HG03439 (cell line): Measurements from ENCODE around the gene ERRFI1.

Experiments
- ATAC-seq: cut with Tn5 transposase; IDR thresholded peaks from one replicate; pipeline ENCODE4 v1.9.1; 2021; ENCODE audit warnings: mild to moderate bottlenecking, moderate library complexity; ENCODE audit not compliant: unreplicated experiment

The ERRFI1 gene

GRCh38 chr1:8047112-8047511, 21.0 kb upstream of the ERRFI1 start:
- no peak for ATAC-seq

GRCh38 chr1:8046391-8046790, 20.3 kb upstream of the ERRFI1 start:
- no peak for ATAC-seq

DNA sequence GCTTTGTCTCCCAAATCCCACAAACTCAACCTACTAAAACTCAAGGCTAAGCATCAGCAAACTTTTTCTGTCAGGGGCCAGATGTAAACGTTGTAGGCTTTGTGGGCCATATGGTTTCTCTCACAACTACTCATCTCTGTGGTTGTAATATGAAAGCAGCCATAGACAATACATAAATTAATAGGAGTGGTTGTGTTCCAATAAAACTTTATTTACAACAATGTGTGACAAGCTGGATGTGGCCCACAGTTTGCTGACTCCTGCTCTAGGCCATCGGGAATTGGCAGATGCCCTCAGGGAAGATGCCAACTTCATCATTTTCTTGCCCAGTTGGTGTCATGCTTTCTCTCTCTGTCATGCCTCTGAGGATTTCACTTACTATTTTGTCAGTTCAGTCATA, 17.5 kb upstream of the ERRFI1 start:
- ATAC-seq, result no peak

- ATAC-seq, result no peak
Observed at GRCh38 chr1:8042134-8042533, 16.0 kb upstream of the ERRFI1 start.

DNA sequence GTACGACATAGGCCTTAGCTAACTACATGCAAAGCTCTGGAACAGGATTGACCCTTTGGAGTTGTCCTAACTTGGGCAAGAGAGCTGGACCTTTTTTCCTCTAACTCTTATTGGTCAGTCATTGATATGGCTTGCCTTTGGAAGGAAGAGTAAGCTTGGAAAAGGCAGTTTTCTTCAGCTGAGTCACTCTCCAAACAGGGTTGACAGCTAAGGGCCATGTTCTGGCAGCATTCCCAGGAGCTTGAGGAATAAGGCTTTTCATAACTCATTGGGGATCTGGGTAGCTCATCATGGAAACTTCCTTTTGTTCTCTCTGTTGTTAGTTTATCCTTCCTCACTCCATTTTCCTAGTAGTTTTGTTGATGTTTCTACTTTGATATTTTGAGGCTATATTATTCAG, 14.5 kb upstream of the ERRFI1 start:
- no peak for ATAC-seq

GRCh38 chr1:8039071-8039470, 13.0 kb upstream of the ERRFI1 start:
- no peak for ATAC-seq

DNA sequence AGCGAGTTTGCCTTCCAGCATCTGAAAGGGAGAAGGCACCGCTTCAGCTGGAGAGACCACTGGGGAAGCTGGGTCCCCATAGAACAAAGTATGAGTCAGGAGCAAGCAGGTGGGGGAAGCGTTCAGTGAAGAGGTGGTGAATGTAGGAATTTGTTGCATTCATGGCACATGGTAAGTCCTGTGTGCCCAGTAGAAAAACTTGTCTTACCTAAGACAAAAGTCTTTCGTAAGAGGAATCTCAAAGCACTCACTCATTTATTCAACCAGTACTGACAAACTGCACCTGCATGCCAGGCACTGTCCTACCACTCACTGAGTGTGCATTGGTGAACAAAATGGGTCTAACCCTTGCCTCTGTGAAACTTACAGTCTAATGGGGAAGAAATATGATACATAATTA, 9.2 kb upstream of the ERRFI1 start:
- no peak for ATAC-seq

- ATAC-seq, result no peak
Observed at GRCh38 chr1:8033322-8033721, 7.2 kb upstream of the ERRFI1 start.

- ATAC-seq, result no peak
Observed at GRCh38 chr1:8032366-8032910, 6.3 kb upstream of the ERRFI1 start.

- no peak for ATAC-seq
Observed at GRCh38 chr1:8031176-8031785, 5.2 kb upstream of the ERRFI1 start.

DNA sequence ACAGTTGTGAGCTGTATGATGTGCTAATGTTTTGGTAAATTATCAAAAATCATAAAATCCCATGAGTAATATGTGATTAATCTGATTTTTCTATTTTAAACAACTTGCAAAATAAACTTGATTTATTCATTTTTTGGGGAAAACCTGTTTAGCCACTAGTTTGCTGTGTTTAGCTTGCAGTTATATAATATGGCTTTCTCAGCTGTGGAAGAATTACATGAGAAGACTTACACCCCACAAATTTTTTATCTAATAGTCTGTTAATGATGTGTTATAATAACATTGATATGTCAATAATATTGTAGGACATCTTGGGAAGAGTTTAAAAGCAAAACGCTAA, 2.4 kb upstream of the ERRFI1 start:
- ATAC-seq, result no peak

DNA sequence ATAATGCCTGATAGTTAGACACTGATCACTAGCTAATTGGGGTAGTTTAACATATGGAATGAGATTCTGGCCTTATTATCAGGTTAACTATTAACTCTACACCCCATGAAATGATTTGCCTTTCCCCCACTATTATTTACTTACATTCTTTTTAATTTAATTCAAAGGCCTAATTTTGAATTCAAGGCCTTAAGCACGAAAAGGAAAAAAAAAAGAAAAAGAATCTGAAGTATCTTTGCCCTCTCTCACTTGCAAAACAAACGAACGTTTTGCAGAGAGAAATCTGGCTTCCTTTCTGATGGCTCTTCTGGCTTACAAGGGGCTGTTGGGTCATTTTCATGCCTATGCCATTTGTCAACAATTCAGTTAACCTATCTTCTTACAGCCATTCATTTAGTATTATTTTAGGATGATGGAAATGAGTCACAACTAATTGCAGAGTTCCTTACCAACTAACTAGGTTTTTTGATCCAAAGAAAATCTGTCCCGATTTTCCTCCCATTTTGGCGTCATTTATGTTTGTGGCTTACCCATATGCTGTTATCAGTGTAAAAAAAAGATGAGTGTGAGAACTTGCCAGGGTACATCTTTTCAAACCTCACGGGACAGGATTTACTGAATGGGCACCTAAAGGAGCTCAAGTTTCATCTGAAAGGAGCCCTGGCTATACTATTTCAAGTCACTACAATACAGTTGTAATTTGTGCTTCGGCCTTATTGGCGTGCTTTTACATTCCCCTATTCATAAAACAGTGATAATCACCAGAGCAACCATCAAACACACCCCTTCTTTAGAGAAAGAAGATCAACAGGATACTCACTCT, 1.9 kb upstream of the ERRFI1 start:
- ATAC-seq, result no peak

DNA sequence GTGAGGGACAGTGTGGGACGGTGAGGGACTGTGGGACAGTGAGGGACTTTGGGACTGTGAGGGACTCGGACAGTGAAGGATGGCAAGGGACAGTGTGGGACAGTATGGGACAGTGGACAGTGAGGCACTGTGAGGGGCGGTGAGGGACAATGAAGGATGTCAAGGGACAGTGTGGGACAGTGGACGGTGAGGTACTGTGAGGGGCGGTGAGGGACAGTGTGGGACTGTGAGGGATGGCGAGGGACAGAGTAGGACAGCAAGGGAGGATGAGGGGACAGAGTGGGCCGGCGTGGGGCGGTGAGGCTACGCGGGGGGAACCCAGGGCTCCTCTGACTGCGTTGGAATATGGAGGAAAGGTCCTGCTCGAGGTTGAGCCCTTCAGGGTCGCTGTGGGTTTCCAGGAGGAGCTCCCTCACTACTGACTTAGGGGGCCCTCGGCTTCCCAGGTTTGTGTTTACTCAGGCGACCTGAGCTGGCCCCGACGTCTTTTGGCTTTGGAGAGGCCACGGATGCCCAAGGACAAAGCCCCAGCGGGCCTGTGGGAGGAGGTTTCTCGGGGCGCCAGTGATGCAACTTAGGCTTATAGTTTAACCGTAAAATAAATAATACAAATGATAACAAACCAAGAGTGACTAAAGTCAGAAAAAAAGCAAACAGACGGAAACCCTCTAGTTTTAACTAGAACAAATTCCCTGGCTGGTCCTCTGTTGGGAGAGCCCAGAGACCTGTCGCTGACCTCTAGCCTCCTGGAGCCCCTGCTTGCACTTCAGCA, 1.1 kb upstream of the ERRFI1 start:
- no peak for ATAC-seq

GRCh38 chr1:8025671-8026144, 401 bp downstream of the ERRFI1 start:
- ATAC-seq, result peak; percentile 33

GRCh38 chr1:8025061-8025670, 943 bp downstream of the ERRFI1 start:
- ATAC-seq, result no peak

DNA sequence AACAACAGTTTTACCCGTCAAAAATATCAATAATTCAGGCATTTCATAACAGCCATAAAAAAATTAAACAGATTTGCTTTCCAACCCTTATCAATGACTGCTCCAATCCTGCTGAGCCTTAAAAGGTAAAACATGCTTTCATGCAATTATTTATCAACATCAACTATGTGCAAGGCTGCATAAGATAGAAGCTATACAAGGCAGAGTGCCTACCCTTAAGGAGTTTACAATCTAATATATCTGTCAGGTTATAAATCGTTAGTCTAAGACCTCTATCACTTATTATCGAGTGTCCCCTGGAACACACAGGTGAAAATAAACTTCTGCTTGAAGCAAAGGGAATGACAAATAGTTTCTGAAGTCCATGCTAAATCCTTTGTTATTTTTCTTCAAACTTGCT, 1.8 kb downstream of the ERRFI1 start:
- ATAC-seq, result no peak

DNA sequence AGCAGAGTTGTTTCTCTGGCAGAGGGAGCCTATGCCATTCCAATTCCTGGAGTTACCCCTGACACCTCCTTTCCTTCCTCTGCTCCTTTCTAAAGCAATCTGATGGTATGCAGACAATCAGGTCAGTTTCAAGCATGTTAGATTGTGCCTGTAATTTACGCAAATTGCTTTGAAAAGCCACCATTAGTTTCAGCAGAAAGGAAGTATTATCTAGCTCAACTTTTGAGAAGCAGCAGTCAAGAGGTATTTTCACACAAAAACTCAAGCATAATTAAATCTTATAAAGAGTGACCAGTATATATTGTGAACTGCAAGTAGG, 2.2 kb downstream of the ERRFI1 start:
- ATAC-seq, result no peak

DNA sequence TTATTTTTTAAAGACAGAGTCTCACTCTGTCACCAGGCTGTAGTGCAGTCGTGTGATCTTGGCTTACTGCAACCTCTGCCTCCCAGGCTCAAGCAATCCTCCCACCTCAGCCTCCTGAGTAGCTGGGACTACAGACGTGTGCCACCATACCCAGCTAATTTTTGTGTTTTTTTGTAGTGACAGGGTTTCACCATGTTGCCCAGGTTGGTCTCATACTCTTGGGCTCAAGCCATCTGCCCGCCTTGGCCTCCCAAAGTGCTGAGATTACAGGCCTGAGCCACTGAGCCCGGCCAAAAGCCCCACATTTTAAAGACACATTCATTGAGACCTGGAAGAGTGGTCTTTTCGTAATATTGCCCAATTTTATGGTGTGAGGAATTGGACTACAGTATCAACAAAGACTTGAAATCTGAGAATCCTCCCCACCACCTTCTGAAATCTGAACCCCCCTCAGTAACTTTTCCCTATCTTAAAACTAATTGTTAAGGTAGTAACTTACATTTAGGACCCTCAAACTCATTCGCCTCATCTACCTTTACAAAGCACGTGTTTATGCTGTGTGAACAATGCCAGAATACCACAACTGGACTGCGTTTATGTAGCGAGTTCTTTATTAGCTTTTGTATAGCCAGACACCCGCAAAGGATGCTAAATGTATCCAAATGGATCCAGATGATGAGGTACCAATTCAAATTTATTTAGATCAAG, 2.7 kb downstream of the ERRFI1 start:
- no peak for ATAC-seq

GRCh38 chr1:8022395-8023286, 3.5 kb downstream of the ERRFI1 start:
- ATAC-seq, result no peak
